Measurements from ENCODE around the gene DNAJB12. TPM values are rescaled to one million over a fixed set of nuclear protein-coding genes. Genes with fewer than 3 reads are reported as not detected.
A peak's percentile ranks its signal among the peaks of the same experiment; 100 is the strongest.

Gene DNAJB12
- total RNA-seq, 1 donor = 52.5 TPM

GRCh38 chr10:72365106-72365895 is 10.6 kb upstream of the DNAJB12 start:
- H3K9me3 ChIP-seq (ENCODE audit: low read depth, low read length) = no peaks in the 10 kb centered on the region
- no peak overlapping the region for H3K4me3 ChIP-seq (ENCODE audit: insufficient read depth, low read length)
- no peak for DNase-seq (ENCODE audit: insufficient read length, low spot score, missing footprints)
- H2AFZ ChIP-seq (ENCODE audit: low read length) = no peak overlapping the region
- H3K4me1 ChIP-seq (ENCODE audit: insufficient read depth, low read length) = peaks cover 9% of the 10 kb centered on the region
- H3K4me2 ChIP-seq (ENCODE audit: insufficient read depth, low read length) = no peak overlapping the region
- H3K27me3 ChIP-seq (ENCODE audit: insufficient read depth, low read length) = no peaks in the 10 kb centered on the region
- no peaks in the 10 kb centered on the region for H3K79me2 ChIP-seq (ENCODE audit: insufficient read depth, low read length)
- peaks cover 8% of the 10 kb centered on the region for H3K36me3 ChIP-seq (ENCODE audit: insufficient read depth, low read length)
- no peak for TF ChIP-seq CTCF (IDR thresholded peaks at IDR 0.05; ENCODE audit: extremely low read depth, low read depth, low read length)
- H4K20me1 ChIP-seq (ENCODE audit: insufficient read depth, low read length) = no peaks in the 10 kb centered on the region
- no peak overlapping the region for H3K27ac ChIP-seq (ENCODE audit: low read depth, low read length)

GRCh38 chr10:72364239-72364777 is 9.6 kb upstream of the DNAJB12 start:
- H3K9me3 ChIP-seq (ENCODE audit: low read depth, low read length) = no peaks in the 10 kb centered on the region
- H2AFZ ChIP-seq (ENCODE audit: low read length) = peak overlapping the region; percentile 83
- DNase-seq (ENCODE audit: insufficient read length, low spot score, missing footprints) = peak; percentile 94
- peak overlapping the region; percentile 77 for H3K4me2 ChIP-seq (ENCODE audit: insufficient read depth, low read length)
- H3K79me2 ChIP-seq (ENCODE audit: insufficient read depth, low read length) = no peaks in the 10 kb centered on the region
- peak overlapping the region; percentile 57 for H3K4me3 ChIP-seq (ENCODE audit: insufficient read depth, low read length)
- H3K36me3 ChIP-seq (ENCODE audit: insufficient read depth, low read length) = peaks cover 8% of the 10 kb centered on the region
- peaks cover 9% of the 10 kb centered on the region for H3K4me1 ChIP-seq (ENCODE audit: insufficient read depth, low read length)
- peak; percentile 97 for TF ChIP-seq CTCF (IDR thresholded peaks at IDR 0.05; ENCODE audit: extremely low read depth, low read depth, low read length)
- H4K20me1 ChIP-seq (ENCODE audit: insufficient read depth, low read length) = no peaks in the 10 kb centered on the region
- H3K27ac ChIP-seq (ENCODE audit: low read depth, low read length) = peak overlapping the region; percentile 82
- H3K27me3 ChIP-seq (ENCODE audit: insufficient read depth, low read length) = no peaks in the 10 kb centered on the region

- no peaks in the 10 kb centered on the region for H3K9me3 ChIP-seq (ENCODE audit: low read depth, low read length)
- H3K4me3 ChIP-seq (ENCODE audit: insufficient read depth, low read length) = no peak overlapping the region
- H4K20me1 ChIP-seq (ENCODE audit: insufficient read depth, low read length) = peaks cover 3% of the 10 kb centered on the region
- H3K36me3 ChIP-seq (ENCODE audit: insufficient read depth, low read length) = no peaks in the 10 kb centered on the region
- H3K4me1 ChIP-seq (ENCODE audit: insufficient read depth, low read length) = peaks cover 10% of the 10 kb centered on the region
- no peak overlapping the region for H3K27ac ChIP-seq (ENCODE audit: low read depth, low read length)
- H3K4me2 ChIP-seq (ENCODE audit: insufficient read depth, low read length) = no peak overlapping the region
- peaks cover 21% of the 10 kb centered on the region for H3K79me2 ChIP-seq (ENCODE audit: insufficient read depth, low read length)
- H2AFZ ChIP-seq (ENCODE audit: low read length) = no peak overlapping the region
- H3K27me3 ChIP-seq (ENCODE audit: insufficient read depth, low read length) = no peaks in the 10 kb centered on the region
- DNase-seq (ENCODE audit: insufficient read length, low spot score, missing footprints) = no peak
- no peak for TF ChIP-seq CTCF (IDR thresholded peaks at IDR 0.05; ENCODE audit: extremely low read depth, low read depth, low read length)
Observed at GRCh38 chr10:72356987-72357386, 2.3 kb upstream of the DNAJB12 start.

GRCh38 chr10:72356115-72356514 is 1.4 kb upstream of the DNAJB12 start:
- H3K79me2 ChIP-seq (ENCODE audit: insufficient read depth, low read length) = peaks cover 30% of the 10 kb centered on the region
- no peaks in the 10 kb centered on the region for H3K9me3 ChIP-seq (ENCODE audit: low read depth, low read length)
- H3K4me2 ChIP-seq (ENCODE audit: insufficient read depth, low read length) = no peak overlapping the region
- TF ChIP-seq CTCF (IDR thresholded peaks at IDR 0.05; ENCODE audit: extremely low read depth, low read depth, low read length) = no peak
- H2AFZ ChIP-seq (ENCODE audit: low read length) = no peak overlapping the region
- no peak overlapping the region for H3K27ac ChIP-seq (ENCODE audit: low read depth, low read length)
- H3K4me1 ChIP-seq (ENCODE audit: insufficient read depth, low read length) = peaks cover 10% of the 10 kb centered on the region
- no peaks in the 10 kb centered on the region for H3K27me3 ChIP-seq (ENCODE audit: insufficient read depth, low read length)
- H3K36me3 ChIP-seq (ENCODE audit: insufficient read depth, low read length) = peaks cover 2% of the 10 kb centered on the region
- peaks cover 11% of the 10 kb centered on the region for H4K20me1 ChIP-seq (ENCODE audit: insufficient read depth, low read length)
- no peak for DNase-seq (ENCODE audit: insufficient read length, low spot score, missing footprints)
- no peak overlapping the region for H3K4me3 ChIP-seq (ENCODE audit: insufficient read depth, low read length)

Measured in osteoblast (primary cell).